Measurements from ENCODE around the gene POLN.
A peak's percentile ranks its signal among the peaks of the same experiment; 100 is the strongest.

POLN gene

DNA sequence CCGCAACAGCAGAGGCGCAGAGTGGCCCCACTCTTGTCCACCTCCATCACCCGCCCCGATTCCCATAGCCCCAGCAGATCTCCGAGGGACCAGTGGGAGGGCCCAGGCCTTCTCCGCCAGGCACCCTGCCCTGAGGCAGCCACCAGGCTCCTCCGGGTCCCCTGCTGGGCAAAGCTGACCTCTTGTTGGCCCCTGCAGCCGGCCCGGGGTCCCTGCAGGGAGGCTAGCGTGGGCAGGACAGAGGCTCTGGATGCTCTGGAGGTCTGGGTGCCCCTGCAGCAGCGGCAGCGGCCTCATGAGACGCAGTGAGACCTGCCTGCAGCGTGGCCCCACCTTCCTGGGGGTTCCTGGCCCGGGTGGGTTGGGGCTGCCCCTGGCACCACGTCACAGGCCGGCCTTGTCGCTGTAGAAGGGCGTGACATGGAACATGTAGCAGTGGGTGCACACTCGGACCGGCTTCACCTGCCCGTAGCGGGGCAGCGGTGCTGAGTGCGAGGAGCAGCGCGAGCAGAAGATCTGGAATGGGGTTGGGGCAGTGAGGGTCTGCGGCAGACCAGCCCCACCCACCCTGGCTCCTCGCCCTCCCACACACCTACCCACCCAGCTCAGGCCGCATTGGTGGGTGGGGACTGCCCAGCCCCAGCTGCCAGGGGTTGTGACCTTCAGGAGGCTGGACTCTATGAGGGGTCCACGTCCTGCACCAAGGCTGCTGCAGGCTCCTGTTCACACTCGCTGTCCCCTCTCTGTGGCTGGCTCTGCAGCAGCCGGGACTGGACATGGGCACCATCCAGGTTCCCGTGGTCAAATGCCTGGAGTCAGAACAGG is 28.6 kb upstream of the POLN start:
- Mint-ChIP-seq H3K27me3 (ENCODE audit: low read depth) (no peaks in the 10 kb centered on the region), H3K27ac (no peak overlapping the region), H3K36me3 (ENCODE audit: low read depth) (no peaks in the 10 kb centered on the region), H3K9me3 (no peaks in the 10 kb centered on the region), H3K4me3 (no peak overlapping the region), H3K4me1 (ENCODE audit: low read depth) (no peaks in the 10 kb centered on the region)

DNA sequence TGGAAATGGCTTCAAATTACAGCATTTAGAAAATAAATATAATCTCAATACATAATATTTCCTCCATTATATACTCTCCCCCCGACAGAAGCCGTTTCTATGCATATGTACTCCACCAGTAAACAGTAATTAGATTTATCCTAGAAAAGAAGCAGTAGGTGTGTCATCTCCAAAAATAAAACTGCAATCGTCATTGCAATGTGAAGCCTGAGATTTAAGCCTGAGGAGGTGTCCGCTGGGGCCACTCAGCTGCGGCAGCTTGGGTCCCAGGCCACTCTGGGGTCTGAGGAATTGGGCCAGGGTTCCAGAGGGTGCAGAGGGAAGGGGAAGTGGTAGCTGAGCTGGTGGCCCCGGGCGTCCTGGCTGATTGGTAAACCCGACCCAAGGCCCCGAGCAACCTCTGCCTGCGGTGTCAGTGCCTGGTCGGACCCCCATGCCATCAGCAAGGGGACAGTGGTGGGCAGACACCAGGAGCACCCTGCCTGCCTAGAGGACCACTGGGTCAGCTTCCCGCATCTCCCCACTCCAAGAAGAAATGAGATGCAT is 27.8 kb upstream of the POLN start:
- no peaks in the 10 kb centered on the region for H3K36me3 Mint-ChIP-seq (ENCODE audit: low read depth)
- H3K9me3 Mint-ChIP-seq = no peaks in the 10 kb centered on the region
- no peaks in the 10 kb centered on the region for H3K27me3 Mint-ChIP-seq (ENCODE audit: low read depth)
- no peaks in the 10 kb centered on the region for H3K4me1 Mint-ChIP-seq (ENCODE audit: low read depth)
- H3K27ac Mint-ChIP-seq = no peak overlapping the region
- no peak overlapping the region for H3K4me3 Mint-ChIP-seq

DNA sequence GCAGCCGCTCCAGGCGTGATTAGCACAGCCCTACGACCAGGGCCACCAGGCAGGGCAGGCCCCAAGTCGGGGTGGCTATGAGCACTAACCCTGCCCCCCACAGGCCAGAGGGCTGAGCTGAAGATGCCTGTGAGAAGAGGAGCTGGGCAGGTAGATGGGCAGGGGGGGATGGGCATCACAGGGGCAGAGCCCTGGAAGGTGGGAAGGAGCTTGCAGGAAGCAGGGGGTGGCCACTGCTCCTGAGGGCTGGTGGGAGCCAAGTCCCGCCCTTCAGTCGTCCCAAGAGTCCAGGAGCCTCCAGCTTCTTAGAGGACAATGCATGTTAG is 27.2 kb upstream of the POLN start:
- Mint-ChIP-seq H3K27ac (no peak overlapping the region), H3K4me3 (no peak overlapping the region), H3K36me3 (ENCODE audit: low read depth) (no peaks in the 10 kb centered on the region), H3K9me3 (no peaks in the 10 kb centered on the region), H3K27me3 (ENCODE audit: low read depth) (no peaks in the 10 kb centered on the region), H3K4me1 (ENCODE audit: low read depth) (no peaks in the 10 kb centered on the region)

DNA sequence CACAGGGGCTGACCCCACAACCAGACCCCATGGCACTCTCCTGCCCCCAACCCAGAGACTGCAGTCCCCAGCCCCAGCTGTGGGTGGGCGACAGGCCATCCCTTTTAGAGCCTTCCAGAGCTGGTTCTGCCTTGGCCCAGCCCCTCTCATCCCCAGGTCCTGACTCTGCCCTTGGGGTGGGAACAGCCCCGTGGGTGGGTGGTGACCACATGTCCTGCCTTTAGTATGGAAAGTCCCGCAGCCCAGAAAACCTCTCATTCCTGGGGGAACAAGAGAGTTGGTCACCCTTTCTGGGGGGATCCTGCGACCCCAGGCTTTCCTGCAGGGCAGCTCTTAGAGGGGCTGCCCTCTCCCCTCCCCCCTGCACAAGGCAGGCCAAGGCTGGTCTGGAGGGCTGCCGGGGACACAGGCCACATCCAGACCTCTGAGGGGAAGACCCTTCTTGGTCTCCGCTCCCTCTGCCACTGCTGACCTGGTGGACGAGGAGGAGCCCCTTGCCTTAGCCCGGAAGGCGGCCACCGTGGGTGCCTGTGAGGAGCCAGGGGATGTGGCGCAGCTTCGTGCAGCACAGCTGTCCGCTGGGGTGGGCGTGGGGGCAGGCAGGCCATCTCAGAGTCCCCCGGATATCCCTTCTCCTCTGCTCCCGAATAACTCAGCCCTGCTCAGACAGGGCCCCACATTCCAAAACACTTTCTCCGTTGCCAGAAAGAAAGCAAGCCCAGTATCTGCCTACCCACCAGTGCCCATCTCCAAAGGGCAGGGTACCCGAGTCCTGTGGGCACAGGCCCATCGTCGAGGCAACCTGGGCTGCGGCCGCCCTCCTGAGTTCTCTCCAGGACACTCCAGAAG is 26.7 kb upstream of the POLN start:
- no peak overlapping the region for H3K4me3 Mint-ChIP-seq
- H3K27ac Mint-ChIP-seq = no peak overlapping the region

DNA sequence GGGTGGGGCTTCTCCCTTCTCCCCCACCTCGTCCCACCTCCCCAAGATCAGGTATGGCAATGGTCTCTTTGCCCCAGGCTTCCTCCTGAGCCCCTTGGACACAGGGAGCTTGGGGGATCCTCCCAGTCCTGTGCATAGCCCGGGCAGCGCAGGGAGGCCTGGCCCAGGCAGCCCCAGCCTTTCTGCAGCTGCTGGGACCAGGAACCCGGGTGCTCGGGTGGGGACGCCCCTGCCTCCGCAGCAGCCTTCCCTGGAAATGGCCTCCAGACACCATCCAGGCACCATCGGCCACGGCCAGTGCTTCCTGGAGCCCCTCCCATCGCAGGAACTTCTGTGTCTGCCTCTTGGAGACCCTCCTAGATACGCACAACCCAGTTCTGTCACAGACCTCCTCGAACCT is 25.9 kb upstream of the POLN start:
- Mint-ChIP-seq H3K4me1 (ENCODE audit: low read depth) (no peaks in the 10 kb centered on the region), H3K36me3 (ENCODE audit: low read depth) (no peaks in the 10 kb centered on the region), H3K9me3 (no peaks in the 10 kb centered on the region), H3K27ac (no peak overlapping the region), H3K27me3 (ENCODE audit: low read depth) (no peaks in the 10 kb centered on the region), H3K4me3 (no peak overlapping the region)

More for the DNA sequence above, 26.7 kb upstream of the POLN start:
- Mint-ChIP-seq H3K9me3 (no peaks in the 10 kb centered on the region), H3K4me1 (ENCODE audit: low read depth) (no peaks in the 10 kb centered on the region), H3K36me3 (ENCODE audit: low read depth) (no peaks in the 10 kb centered on the region), H3K27me3 (ENCODE audit: low read depth) (no peaks in the 10 kb centered on the region)

DNA sequence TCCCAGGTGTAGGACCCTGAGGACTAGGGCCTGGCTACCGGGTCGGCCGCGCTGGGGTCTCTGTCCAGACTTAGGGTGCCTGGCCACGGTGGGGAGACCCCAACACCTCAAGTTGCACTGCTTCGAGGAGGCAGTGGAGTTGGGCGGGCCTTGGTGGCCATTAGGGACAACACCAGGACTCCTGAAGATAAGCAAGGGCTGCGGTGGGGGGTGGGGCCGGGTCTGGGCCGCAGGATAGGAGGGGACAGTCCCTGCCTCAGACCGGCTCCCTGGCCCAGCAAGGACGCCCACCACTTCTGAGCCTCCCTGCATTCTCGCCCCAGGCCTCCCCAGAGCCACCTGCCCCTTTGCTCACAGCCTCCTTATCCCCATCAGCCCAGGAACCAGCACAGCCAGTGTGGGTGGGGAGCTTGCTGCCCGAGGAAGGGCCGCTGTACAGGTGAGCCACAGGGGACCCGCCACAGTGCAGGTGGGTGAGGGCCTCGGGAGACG is 25.4 kb upstream of the POLN start:
- Mint-ChIP-seq H3K36me3 (ENCODE audit: low read depth) (no peaks in the 10 kb centered on the region), H3K4me3 (no peak overlapping the region), H3K9me3 (no peaks in the 10 kb centered on the region), H3K27me3 (ENCODE audit: low read depth) (no peaks in the 10 kb centered on the region), H3K4me1 (ENCODE audit: low read depth) (no peaks in the 10 kb centered on the region), H3K27ac (no peak overlapping the region)

DNA sequence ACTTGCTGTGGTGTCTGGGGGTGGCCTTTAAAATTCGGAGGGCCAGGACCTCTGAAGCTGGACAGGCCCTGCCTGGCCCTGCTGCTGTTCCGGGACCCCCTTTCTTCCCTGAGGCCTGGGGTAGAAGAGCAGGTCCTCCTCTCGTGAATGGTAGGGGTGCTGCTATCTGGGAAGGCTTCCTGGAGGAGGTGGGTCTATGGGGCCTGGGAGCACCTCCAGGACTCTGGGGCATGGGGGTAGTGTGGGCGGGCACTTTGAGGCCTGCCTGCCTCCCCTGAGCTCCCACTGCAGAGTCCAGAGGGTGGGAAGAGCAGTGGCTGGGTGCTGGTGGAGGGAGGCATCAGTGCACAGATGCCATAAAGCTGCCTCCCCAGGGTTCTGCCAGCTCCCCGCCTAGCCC is 24.9 kb upstream of the POLN start:
- no peaks in the 10 kb centered on the region for H3K27me3 Mint-ChIP-seq (ENCODE audit: low read depth)
- H3K4me3 Mint-ChIP-seq = no peak overlapping the region
- H3K36me3 Mint-ChIP-seq (ENCODE audit: low read depth) = no peaks in the 10 kb centered on the region
- H3K4me1 Mint-ChIP-seq (ENCODE audit: low read depth) = no peaks in the 10 kb centered on the region
- no peak overlapping the region for H3K27ac Mint-ChIP-seq
- no peaks in the 10 kb centered on the region for H3K9me3 Mint-ChIP-seq

DNA sequence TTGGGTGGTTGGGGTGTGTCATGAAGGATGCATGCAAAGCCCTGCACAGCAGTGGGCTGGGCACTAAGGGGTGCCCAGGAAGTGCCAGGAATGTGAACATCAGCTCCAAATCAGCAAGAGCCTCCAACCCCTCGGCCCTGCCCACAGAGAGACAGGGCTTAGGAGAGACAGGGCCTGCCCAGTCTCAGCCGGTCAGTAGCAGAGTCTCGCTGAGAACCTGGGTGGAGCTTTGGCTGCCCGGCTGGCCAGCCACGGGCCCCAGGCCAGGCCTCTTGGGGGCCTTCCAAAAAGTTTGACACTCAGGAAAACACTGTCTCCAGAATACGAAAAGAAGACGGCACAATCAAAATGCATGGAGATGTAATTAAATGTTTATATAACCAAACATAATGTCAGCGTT is 24.3 kb upstream of the POLN start:
- H3K36me3 Mint-ChIP-seq (ENCODE audit: low read depth) = no peaks in the 10 kb centered on the region
- H3K4me3 Mint-ChIP-seq = no peak overlapping the region
- H3K9me3 Mint-ChIP-seq = no peaks in the 10 kb centered on the region
- H3K27ac Mint-ChIP-seq = no peak overlapping the region
- H3K4me1 Mint-ChIP-seq (ENCODE audit: low read depth) = no peaks in the 10 kb centered on the region
- H3K27me3 Mint-ChIP-seq (ENCODE audit: low read depth) = no peaks in the 10 kb centered on the region

DNA sequence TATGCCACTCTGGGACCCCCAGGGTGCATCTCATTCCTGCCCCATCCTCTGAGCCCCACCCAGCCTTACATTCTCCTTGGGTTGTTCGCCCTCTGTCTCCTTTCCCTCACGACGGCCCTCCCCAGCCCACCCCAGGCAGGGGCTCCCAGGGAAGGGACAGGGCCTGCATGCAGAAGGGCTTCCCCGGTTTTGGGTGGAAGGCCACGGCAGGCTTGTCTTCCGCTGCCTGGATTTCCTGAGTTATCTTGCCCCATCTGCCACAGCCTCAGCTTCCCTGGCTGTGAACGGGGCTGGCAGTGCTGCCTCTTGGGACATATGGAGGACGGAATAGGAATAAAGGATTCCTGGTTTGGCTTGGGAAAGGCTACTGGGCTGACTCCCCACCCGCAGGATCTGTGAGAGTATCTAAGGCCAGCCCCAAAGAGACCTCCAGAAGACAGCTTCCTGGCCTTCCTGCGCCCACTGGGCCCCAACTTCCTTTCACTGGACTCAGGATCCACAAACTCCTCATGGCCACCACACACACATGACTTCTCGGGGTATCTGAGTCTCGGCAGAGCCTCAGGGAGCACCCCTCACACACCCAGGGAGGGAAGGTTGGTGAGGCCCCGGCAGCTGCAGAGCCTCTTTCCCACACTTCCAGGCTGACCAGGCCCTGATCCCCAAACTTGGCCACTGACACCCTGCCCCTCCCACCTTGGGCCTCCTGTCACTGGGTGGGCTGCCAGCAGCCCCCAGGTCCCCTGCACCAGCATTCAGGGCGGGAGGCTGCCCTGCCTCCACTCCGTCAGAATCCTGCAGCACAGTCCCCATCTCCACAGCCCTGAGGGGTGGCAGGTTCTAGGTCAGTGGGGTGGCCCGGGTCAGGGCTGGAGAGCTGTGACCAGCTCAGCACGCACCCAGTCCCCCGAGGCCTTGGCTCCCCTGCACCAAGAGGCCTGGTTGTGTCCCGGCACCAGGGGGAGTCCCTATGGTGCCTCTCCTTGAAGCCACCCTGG is 23.5 kb upstream of the POLN start:
- Mint-ChIP-seq H3K9me3 (no peaks in the 10 kb centered on the region), H3K4me3 (no peak overlapping the region), H3K27ac (peak overlapping the region; percentile 41), H3K36me3 (ENCODE audit: low read depth) (no peaks in the 10 kb centered on the region), H3K4me1 (ENCODE audit: low read depth) (no peaks in the 10 kb centered on the region), H3K27me3 (ENCODE audit: low read depth) (no peaks in the 10 kb centered on the region)

DNA sequence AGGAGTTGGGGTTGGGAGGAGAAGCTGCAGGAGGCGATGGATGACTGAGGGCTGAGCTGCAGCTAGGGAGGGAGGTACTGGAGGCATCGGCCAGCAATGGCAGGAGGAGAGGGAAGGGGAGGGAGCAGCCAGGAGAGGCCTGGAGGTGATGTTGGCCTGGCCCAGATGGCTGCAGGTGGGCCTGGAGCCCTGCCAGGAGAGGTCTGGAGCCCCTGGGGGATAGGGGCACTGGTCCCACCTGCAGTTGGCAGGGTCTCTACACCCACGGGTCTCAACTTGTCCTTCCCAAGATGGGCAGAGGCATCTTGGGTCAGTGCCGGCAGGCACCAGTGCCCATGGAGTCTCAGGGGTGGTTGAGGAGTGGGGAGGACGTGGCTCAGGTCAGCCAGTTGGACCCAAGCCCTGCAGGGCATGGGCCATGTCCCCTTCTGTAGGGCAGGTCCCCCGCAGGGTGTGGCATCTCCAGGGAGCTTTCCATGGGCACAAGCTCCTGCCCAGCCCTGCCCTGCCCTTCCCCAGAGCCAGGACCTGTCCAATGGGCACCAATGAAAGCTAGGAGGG is 22.6 kb upstream of the POLN start:
- Mint-ChIP-seq H3K4me1 (ENCODE audit: low read depth) (no peaks in the 10 kb centered on the region), H3K36me3 (ENCODE audit: low read depth) (no peaks in the 10 kb centered on the region), H3K27me3 (ENCODE audit: low read depth) (no peaks in the 10 kb centered on the region), H3K9me3 (no peaks in the 10 kb centered on the region), H3K4me3 (no peak overlapping the region), H3K27ac (no peak overlapping the region)

DNA sequence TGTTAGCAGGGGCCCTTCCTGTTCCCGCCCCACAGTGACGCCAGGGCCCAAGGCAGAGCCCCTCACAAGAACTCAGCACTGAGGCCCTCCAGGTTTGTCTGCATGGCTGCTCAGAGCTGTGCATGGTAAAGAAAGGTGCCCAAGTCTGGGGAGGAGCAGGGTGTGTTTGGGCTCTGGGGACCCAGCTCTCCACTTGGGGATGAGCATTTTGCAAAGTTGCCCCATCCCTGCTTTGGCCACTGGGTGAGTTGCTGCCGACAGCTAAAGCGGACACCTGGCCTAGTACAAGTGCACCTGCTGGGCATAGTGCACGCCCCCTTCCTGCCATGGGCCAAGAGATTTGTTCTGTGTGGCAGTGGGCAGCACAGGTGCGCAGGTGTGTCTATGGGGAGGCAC is 22.0 kb upstream of the POLN start:
- Mint-ChIP-seq H3K4me3 (peak overlapping the region; percentile 14), H3K27me3 (ENCODE audit: low read depth) (no peaks in the 10 kb centered on the region), H3K27ac (no peak overlapping the region), H3K9me3 (no peaks in the 10 kb centered on the region), H3K36me3 (ENCODE audit: low read depth) (no peaks in the 10 kb centered on the region), H3K4me1 (ENCODE audit: low read depth) (no peaks in the 10 kb centered on the region)

DNA sequence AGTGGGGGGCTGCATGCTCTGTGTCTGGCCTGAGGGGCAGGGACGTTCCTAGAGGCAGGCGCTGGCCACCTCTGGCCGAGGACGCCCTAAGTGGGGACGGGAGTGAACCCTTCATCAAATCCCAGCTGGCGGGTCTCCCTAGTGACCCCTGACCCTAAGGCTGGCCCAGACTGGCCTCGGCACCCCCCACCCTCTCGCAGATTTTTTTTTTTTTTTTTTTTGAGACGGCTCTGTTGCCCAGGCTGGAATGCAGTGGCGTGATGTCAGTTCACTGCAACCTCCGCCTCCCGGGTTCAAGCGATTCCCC is 21.0 kb upstream of the POLN start:
- no peaks in the 10 kb centered on the region for H3K4me1 Mint-ChIP-seq (ENCODE audit: low read depth)
- H3K36me3 Mint-ChIP-seq (ENCODE audit: low read depth) = no peaks in the 10 kb centered on the region
- no peaks in the 10 kb centered on the region for H3K27me3 Mint-ChIP-seq (ENCODE audit: low read depth)
- H3K27ac Mint-ChIP-seq = no peak overlapping the region
- H3K9me3 Mint-ChIP-seq = no peaks in the 10 kb centered on the region
- peak overlapping the region; percentile 62 for H3K4me3 Mint-ChIP-seq

DNA sequence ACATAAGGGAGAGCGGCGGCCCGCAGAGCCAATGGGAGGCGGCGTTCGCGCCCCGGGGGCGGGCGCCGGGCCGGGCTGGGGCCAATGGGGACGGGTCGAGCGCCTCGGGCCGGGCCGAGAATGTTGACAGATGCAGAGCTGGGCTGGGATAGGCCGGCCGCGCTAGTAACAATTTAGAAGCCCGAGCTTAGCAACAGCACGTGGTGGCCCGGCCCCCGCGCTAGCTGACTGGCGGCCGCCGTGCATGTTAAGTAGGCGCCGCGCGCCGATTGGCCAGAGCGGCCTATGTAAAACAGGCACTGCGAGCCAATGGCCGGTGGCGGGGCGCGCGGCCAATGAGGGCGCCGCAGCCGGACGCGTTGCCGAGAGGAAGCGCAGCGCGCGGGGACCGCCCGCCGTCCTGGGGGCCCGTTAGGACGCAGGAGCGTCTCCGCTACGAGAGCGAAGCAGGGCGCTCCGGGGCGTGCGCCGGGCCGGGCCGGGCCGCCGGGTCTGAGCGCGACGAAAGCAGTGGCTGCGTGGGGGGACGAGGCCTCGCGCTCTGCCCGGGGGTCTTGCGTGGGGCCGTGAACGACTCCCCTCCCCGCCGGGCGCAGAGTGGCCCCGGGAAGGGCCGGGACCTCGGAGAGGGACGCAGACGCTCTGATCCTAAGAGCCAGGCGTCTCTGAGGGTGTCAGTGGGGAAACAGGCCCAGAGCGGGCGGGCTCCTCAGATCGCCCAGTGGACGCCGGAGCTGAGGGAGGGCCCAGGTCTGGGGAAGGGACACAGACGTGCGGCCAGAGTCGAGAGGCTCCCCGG is 20.4 kb upstream of the POLN start:
- Mint-ChIP-seq H3K36me3 (ENCODE audit: low read depth) (no peaks in the 10 kb centered on the region), H3K9me3 (no peaks in the 10 kb centered on the region), H3K27ac (peak overlapping the region; percentile 67), H3K4me1 (ENCODE audit: low read depth) (no peaks in the 10 kb centered on the region), H3K4me3 (peak overlapping the region; percentile 74), H3K27me3 (ENCODE audit: low read depth) (no peaks in the 10 kb centered on the region)
